Left kidney (tissue), 2 donors: Measurements from ENCODE around the gene RFX4. TPM values are rescaled to one million over a fixed set of nuclear protein-coding genes. Genes with fewer than 3 reads are reported as not detected.
A peak's percentile ranks its signal among the peaks of the same experiment; 100 is the strongest.

Experiments used
- DNase-seq: peaks from one replicate; pipeline ENCODE4 v3.0.0-alpha.2; 2013
- polyA plus RNA-seq: library from polyadenylated mRNA; unstranded; fragments of 120-200 nt; gene quantifications from one replicate; pipeline ENCODE4 v1.2.1, GENCODE V29; 2013; ENCODE audit not compliant: insufficient read length

RFX4 gene
- polyA plus RNA-seq, 1 donor = 0.20 TPM

GRCh38 chr12:106646472-106646871 lies 63.7 kb downstream of the RFX4 start:
- DNase-seq = no peak

GRCh38 chr12:106647793-106648514 lies 65.2 kb downstream of the RFX4 start:
- DNase-seq = no peak

- DNase-seq = no peak
Observed at GRCh38 chr12:106648736-106649135, 65.9 kb downstream of the RFX4 start.

- DNase-seq = no peak
Observed at GRCh38 chr12:106651552-106651951, 68.7 kb downstream of the RFX4 start.

GRCh38 chr12:106652510-106653015 lies 69.8 kb downstream of the RFX4 start:
- DNase-seq = no peak

GRCh38 chr12:106655577-106655976 lies 72.8 kb downstream of the RFX4 start:
- no peak for DNase-seq

- no peak for DNase-seq
Observed at GRCh38 chr12:106657488-106657887, 74.7 kb downstream of the RFX4 start.

- DNase-seq = no peak
Observed at GRCh38 chr12:106663385-106663784, 80.6 kb downstream of the RFX4 start.

GRCh38 chr12:106669216-106669615 lies 86.4 kb downstream of the RFX4 start:
- DNase-seq = no peak

GRCh38 chr12:106670131-106670530 lies 87.3 kb downstream of the RFX4 start:
- DNase-seq = no peak

- no peak for DNase-seq
Observed at GRCh38 chr12:106671840-106672239, 89.0 kb downstream of the RFX4 start.

- peak; percentile 28 for DNase-seq
Observed at GRCh38 chr12:106672314-106673025, 89.7 kb downstream of the RFX4 start.

GRCh38 chr12:106673141-106673540 lies 90.3 kb downstream of the RFX4 start:
- DNase-seq = no peak

- no peak for DNase-seq
Observed at GRCh38 chr12:106675651-106676435, 93.0 kb downstream of the RFX4 start.

- DNase-seq = no peak
Observed at GRCh38 chr12:106679574-106679973, 96.8 kb downstream of the RFX4 start.

- DNase-seq = no peak
Observed at GRCh38 chr12:106680280-106680679, 97.5 kb downstream of the RFX4 start.

GRCh38 chr12:106681210-106681609 lies 98.4 kb downstream of the RFX4 start:
- no peak for DNase-seq

- no peak for DNase-seq
Observed at GRCh38 chr12:106682594-106683234, 99.9 kb downstream of the RFX4 start.

- no peak for DNase-seq
Observed at GRCh38 chr12:106684497-106684896, 101.7 kb downstream of the RFX4 start.

- no peak for DNase-seq
Observed at GRCh38 chr12:106685381-106685780, 102.6 kb downstream of the RFX4 start.

- DNase-seq = no peak
Observed at GRCh38 chr12:106687672-106688071, 104.9 kb downstream of the RFX4 start.
